IMR-90 (cell line): ENCODE data around the gene ZNF691. TPM values are rescaled to one million over a fixed set of nuclear protein-coding genes. Genes with fewer than 3 reads are reported as not detected.

Experiments
- ATAC-seq: fragments of 200-7000 bp; cut with Tn5 transposase; 2 replicates; pipeline ENCODE4 v1.9.1; 2020; ENCODE audit warnings: low read depth, mild to moderate bottlenecking, moderate library complexity
- BruUV-seq: library from RNA; stranded (reverse); fragments of 400-500 nt; replicated peaks from 2 replicates; lab custom pipeline; 2021; lab: Mats Ljungman, UMichigan
- CTCF ChIA-PET: fragments of 300-600 bp; formaldehyde crosslinking; extraction: SDS; loops from one replicate; lab custom pipeline; 2021; ENCODE audit warnings: antibody characterized with exemption; lab: Yijun Ruan, JAX
- POLR2A ChIA-PET: fragments of 300-600 bp; sonication (Branson Sonifier 250); formaldehyde crosslinking; loops from one replicate; lab custom pipeline; 2022; ENCODE audit warnings: antibody characterized with exemption; ENCODE audit not compliant: unreplicated experiment; lab: Charles Lee
- DNase-seq: peaks from one replicate; pipeline ENCODE4 v3.0.0; 2013
- H2AFZ ChIP-seq: replicated peaks from 2 replicates; pipeline ENCODE3; 2013; ENCODE audit warnings: low read length, mild to moderate bottlenecking; ENCODE audit not compliant: poor library complexity
- H2AK5ac ChIP-seq: 2 replicates; pipeline ENCODE4 v1.6.1; 2013; ENCODE audit warnings: low read depth, low read length, inconsistent platforms
- H2AK9ac ChIP-seq: replicated peaks from 2 replicates; pipeline ENCODE3; 2013; ENCODE audit warnings: mild to moderate bottlenecking, low read depth, low read length, moderate library complexity; ENCODE audit not compliant: poor library complexity
- H2BK120ac ChIP-seq: 2 replicates; pipeline ENCODE4 v1.6.1; 2013; ENCODE audit warnings: low read depth, low read length, inconsistent platforms
- H2BK15ac ChIP-seq: 3 replicates; pipeline ENCODE4 v1.6.1; 2013; ENCODE audit warnings: low read depth, low read length, inconsistent platforms
- H2BK20ac ChIP-seq: 2 replicates; pipeline ENCODE4 v1.6.1; 2013; ENCODE audit warnings: low read depth, mild to moderate bottlenecking, inconsistent platforms, low read length, moderate library complexity
- H2BK5ac ChIP-seq: 2 replicates; pipeline ENCODE4 v1.6.1; 2013; ENCODE audit warnings: mild to moderate bottlenecking, low read depth, low read length, inconsistent platforms; ENCODE audit not compliant: poor library complexity, severe bottlenecking
- H3K14ac ChIP-seq: replicated peaks from 2 replicates; pipeline ENCODE4 v1.6.1; 2013; ENCODE audit warnings: low read depth, low read length, inconsistent platforms
- H3K18ac ChIP-seq: 2 replicates; pipeline ENCODE4 v1.6.1; 2013; ENCODE audit warnings: low read depth, low read length, control low read depth
- H3K23ac ChIP-seq: 2 replicates; pipeline ENCODE4 v1.6.1; 2013; ENCODE audit warnings: low read depth, low read length, inconsistent platforms
- H3K27ac ChIP-seq: 2 replicates; pipeline ENCODE4 v1.5.1; 2013; ENCODE audit warnings: mild to moderate bottlenecking, control low read depth, low read length; ENCODE audit not compliant: insufficient read depth
- H3K27me3 ChIP-seq: 2 replicates; pipeline ENCODE4 v1.6.1; 2013; ENCODE audit warnings: low read length; ENCODE audit not compliant: control insufficient read depth, insufficient read depth
- H3K36me3 ChIP-seq: 2 replicates; pipeline ENCODE4 v1.6.1; 2013; ENCODE audit warnings: low read length, mixed read lengths; ENCODE audit not compliant: control insufficient read depth, insufficient read depth
- H3K4ac ChIP-seq: 2 replicates; pipeline ENCODE4 v1.6.1; 2013; ENCODE audit warnings: low read depth, low read length, inconsistent platforms
- H3K4me1 ChIP-seq: 2 replicates; pipeline ENCODE4 v1.6.1; 2013; ENCODE audit warnings: low read length, mixed read lengths; ENCODE audit not compliant: control insufficient read depth, insufficient read depth
- H3K4me2 ChIP-seq: 2 replicates; pipeline ENCODE4 v1.6.1; 2013; ENCODE audit warnings: low read depth, mild to moderate bottlenecking, control low read depth, low read length, moderate library complexity
- H3K4me3 ChIP-seq: 2 replicates; pipeline ENCODE4 v1.5.1; 2013; ENCODE audit warnings: low read depth, mild to moderate bottlenecking, control low read depth, low read length, moderate library complexity; ENCODE audit not compliant: insufficient read depth
- H3K56ac ChIP-seq: 2 replicates; pipeline ENCODE4 v1.6.1; 2013; ENCODE audit warnings: low read length, inconsistent platforms; ENCODE audit not compliant: insufficient read depth; ENCODE audit errors: extremely low read depth
- H3K79me1 ChIP-seq, 2 experiments: 2 replicates each; pipeline ENCODE4 v1.6.1; 2013; ENCODE audit warnings: low read length in 2 of 2, inconsistent platforms in 1 of 2, low read depth in 1 of 2
- H3K9ac ChIP-seq: 2 replicates; pipeline ENCODE4 v1.6.1; 2013; ENCODE audit warnings: low read depth, low read length, control low read depth
- H3K9me1 ChIP-seq: 2 replicates; pipeline ENCODE4 v1.6.1; 2013; ENCODE audit warnings: low read length, inconsistent platforms; ENCODE audit not compliant: insufficient read depth
- H3K9me3 ChIP-seq: 2 replicates; pipeline ENCODE4 v1.6.1; 2013; ENCODE audit warnings: low read length; ENCODE audit not compliant: control insufficient read depth, insufficient read depth
- H4K20me1 ChIP-seq: 2 replicates; pipeline ENCODE4 v1.6.1; 2013; ENCODE audit warnings: low read length, inconsistent platforms; ENCODE audit not compliant: insufficient read depth
- H4K5ac ChIP-seq: 2 replicates; pipeline ENCODE4 v1.6.1; 2013; ENCODE audit warnings: mild to moderate bottlenecking, low read depth, low read length, control low read depth
- H4K8ac ChIP-seq, 2 experiments: 2 replicates each; pipeline ENCODE4 v1.6.1; 2013; ENCODE audit warnings: low read depth in 2 of 2, low read length in 2 of 2, control low read depth in 1 of 2, inconsistent platforms in 1 of 2
- H4K91ac ChIP-seq: 2 replicates; pipeline ENCODE4 v1.6.1; 2013; ENCODE audit warnings: low read depth, low read length, inconsistent platforms; ENCODE audit not compliant: insufficient read depth
- CHD1 ChIP-seq: IDR thresholded peaks from 2 replicates; pipeline ENCODE4 v1.6.1; 2012; ENCODE audit warnings: low read depth, low read length, improper control_type of control experiment
- NFE2L2 ChIP-seq: fragments of 150-350 bp; IDR thresholded peaks from 2 replicates; pipeline ENCODE4 v1.6.1; 2016; ENCODE audit warnings: low read depth, mild to moderate bottlenecking, low read length
- WGBS, 2 experiments: methylation state at CpG; one replicate each; pipeline versions ENCODE4 v1.1.5 to v1.1.7; 2013; ENCODE audit warnings: missing lambda C conversion rate in 2 of 2; ENCODE audit not compliant: insufficient read length in 1 of 2; ENCODE audit errors: extremely low coverage in 2 of 2; 5-methylcytosine and 5-hydroxymethylcytosine counted together
- dilution Hi-C: fragments of 300-500 bp; cut with HindIII; formaldehyde crosslinking; loops from one replicate; pipeline ENCODE4 v1.14.3; 2018; ENCODE audit warnings: low sequenced_read_pairs; ENCODE audit not compliant: unreplicated experiment
- in situ Hi-C: fragments of 300-500 bp; cut with MboI; formaldehyde crosslinking; loops from 3 replicates; pipeline ENCODE4 v1.14.3; 2019; ENCODE audit warnings: low sequenced_read_pairs, inconsistent platforms, mixed read lengths
- intact Hi-C: fragments of 100-400 bp; cut with micrococcal nuclease; formaldehyde crosslinking; loops from 2 replicates; pipeline ENCODE4 v1.10.0; 2022
- polyA plus RNA-seq, 3 experiments: library from polyadenylated mRNA; depleted of rRNA; stranded (reverse); fragments of >200 nt; gene quantifications; 2 replicates each; pipeline ENCODE4 v1.2.3, GENCODE V29; 2012; ENCODE audit warnings: low replicate concordance in 1 of 3
- total RNA-seq: library from RNA; depleted of rRNA; stranded (reverse); fragments of >200 nt; gene quantifications from 2 replicates; pipeline ENCODE4 v1.2.3, GENCODE V29; 2012
- TF ChIP-seq, protein P1 (sequence below): fragments of 150-350 bp; IDR thresholded peaks from 2 replicates; pipeline ENCODE4 v1.6.1; 2017; ENCODE audit warnings: mild to moderate bottlenecking, antibody characterized with exemption, low read length, low read depth

The ZNF691 gene
- total and polyA plus RNA-seq, 2 of the 4 experiments (the other 2 are of a cell fraction) = 6.8 to 13.6 TPM

- dilution Hi-C loops (no loop called here), in situ Hi-C loops (no loop called here), intact Hi-C loops (no loop called here)
- TF ChIP-seq CHD1 (no peak), NFE2L2 (no peak)
- TF ChIP-seq, protein P1, sequence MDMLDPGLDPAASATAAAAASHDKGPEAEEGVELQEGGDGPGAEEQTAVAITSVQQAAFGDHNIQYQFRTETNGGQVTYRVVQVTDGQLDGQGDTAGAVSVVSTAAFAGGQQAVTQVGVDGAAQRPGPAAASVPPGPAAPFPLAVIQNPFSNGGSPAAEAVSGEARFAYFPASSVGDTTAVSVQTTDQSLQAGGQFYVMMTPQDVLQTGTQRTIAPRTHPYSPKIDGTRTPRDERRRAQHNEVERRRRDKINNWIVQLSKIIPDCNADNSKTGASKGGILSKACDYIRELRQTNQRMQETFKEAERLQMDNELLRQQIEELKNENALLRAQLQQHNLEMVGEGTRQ = no peak
- no peak overlapping the region for H4K5ac ChIP-seq
- no peaks in the 10 kb centered on the region for H4K20me1 ChIP-seq
- no peak overlapping the region for H3K27ac ChIP-seq
- no peak overlapping the region for H3K4me3 ChIP-seq
- ATAC-seq = no peak
- H4K91ac ChIP-seq = no peak overlapping the region
- H3K14ac ChIP-seq = no peak overlapping the region
- CTCF ChIA-PET = no interaction called here
- H3K9ac ChIP-seq = no peak overlapping the region
- no peak overlapping the region for H2BK15ac ChIP-seq
- H3K4me1 ChIP-seq = peaks cover 3% of the 10 kb centered on the region; the same call in 1 of the 2 replicates
- H3K27me3 ChIP-seq = no peaks in the 10 kb centered on the region
- H4K8ac ChIP-seq = no peak overlapping the region
- H2AK5ac ChIP-seq = no peak overlapping the region
- H2BK120ac ChIP-seq = no peak overlapping the region
- H3K4me2 ChIP-seq = no peak overlapping the region
- peaks cover 12% of the 10 kb centered on the region for H3K9me1 ChIP-seq
- H3K79me1 ChIP-seq = peaks cover 13 to 21% of the 10 kb centered on the region in 2 experiments
- no peak overlapping the region for H3K23ac ChIP-seq
- H3K36me3 ChIP-seq = peaks cover 15% of the 10 kb centered on the region
- H3K9me3 ChIP-seq = peaks cover 11% of the 10 kb centered on the region
- H2AK9ac ChIP-seq = no peak overlapping the region
- H2BK20ac ChIP-seq = no peak overlapping the region
- no peak overlapping the region for H2AFZ ChIP-seq
- DNase-seq = no peak
- POLR2A ChIA-PET = no interaction called here
- H2BK5ac ChIP-seq = no peak overlapping the region
- no peak overlapping the region for H3K56ac ChIP-seq
- no peak overlapping the region for H3K18ac ChIP-seq
- H3K4ac ChIP-seq = no peak overlapping the region
- BruUV-seq = no TSS peak
- WGBS, 2 experiments = no CpG with 5 or more reads among the region's 2 CpGs
Measured at GRCh38 chr1:42851960-42852607, 5.7 kb downstream of the ZNF691 start.
